D721Med (cell line): ENCODE measurements around the gene DNER.
"Not testable (repeated sequence)": the region's sequence is repeated elsewhere in the genome, so short reads cannot be mapped to it uniquely, and the experiment has no call there.

ENCODE experiments used
- DNase-seq: peaks from one replicate; pipeline ENCODE4 v3.0.0; 2011; ENCODE audit warnings: low spot score; ENCODE audit not compliant: insufficient read length
- FAIRE-seq: peaks from 2 replicates; lab custom pipeline; 2011; peaks lifted over from hg19 to GRCh38; lab: Jason Lieb, UNC
- TF ChIP-seq, protein P1 (sequence below): IDR thresholded peaks from 2 replicates; pipeline ENCODE4 v1.5.1; 2012; ENCODE audit warnings: mild to moderate bottlenecking, control low read depth; ENCODE audit not compliant: insufficient read depth; ENCODE audit errors: missing control alignments

The DNER gene

GRCh38 chr2:229714080-229714735 lies at the start of gene DNER:
Gene DNER (minus strand): TSS chr2:229714555. CDS start chr2:229714423, 132 bp downstream.
- TF ChIP-seq, protein P1, sequence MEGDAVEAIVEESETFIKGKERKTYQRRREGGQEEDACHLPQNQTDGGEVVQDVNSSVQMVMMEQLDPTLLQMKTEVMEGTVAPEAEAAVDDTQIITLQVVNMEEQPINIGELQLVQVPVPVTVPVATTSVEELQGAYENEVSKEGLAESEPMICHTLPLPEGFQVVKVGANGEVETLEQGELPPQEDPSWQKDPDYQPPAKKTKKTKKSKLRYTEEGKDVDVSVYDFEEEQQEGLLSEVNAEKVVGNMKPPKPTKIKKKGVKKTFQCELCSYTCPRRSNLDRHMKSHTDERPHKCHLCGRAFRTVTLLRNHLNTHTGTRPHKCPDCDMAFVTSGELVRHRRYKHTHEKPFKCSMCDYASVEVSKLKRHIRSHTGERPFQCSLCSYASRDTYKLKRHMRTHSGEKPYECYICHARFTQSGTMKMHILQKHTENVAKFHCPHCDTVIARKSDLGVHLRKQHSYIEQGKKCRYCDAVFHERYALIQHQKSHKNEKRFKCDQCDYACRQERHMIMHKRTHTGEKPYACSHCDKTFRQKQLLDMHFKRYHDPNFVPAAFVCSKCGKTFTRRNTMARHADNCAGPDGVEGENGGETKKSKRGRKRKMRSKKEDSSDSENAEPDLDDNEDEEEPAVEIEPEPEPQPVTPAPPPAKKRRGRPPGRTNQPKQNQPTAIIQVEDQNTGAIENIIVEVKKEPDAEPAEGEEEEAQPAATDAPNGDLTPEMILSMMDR: no peak
- FAIRE-seq (no peak), DNase-seq (peak; percentile 55)

DNA sequence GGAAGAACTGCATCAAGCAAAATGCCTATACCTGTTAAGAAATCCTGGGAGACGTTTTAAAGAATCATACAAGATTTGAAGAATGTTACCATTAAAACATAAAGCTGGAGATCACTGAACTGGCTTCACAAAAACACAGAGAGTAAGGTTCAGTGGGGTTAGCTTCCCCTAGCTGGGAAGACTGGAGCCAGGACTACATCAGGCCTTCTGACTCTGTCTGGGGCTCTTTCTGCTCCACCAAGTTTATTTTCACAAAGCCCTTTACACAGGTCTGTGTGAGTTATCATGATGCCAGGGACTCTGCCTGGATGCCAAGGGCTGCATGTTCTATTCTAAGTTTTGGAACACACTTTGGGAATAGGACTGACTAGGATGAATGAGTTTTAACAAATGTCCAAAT lies 47.3 kb upstream of the DNER start:
- FAIRE-seq (no peak), DNase-seq (no peak)
- TF ChIP-seq, protein P1: no peak

DNA sequence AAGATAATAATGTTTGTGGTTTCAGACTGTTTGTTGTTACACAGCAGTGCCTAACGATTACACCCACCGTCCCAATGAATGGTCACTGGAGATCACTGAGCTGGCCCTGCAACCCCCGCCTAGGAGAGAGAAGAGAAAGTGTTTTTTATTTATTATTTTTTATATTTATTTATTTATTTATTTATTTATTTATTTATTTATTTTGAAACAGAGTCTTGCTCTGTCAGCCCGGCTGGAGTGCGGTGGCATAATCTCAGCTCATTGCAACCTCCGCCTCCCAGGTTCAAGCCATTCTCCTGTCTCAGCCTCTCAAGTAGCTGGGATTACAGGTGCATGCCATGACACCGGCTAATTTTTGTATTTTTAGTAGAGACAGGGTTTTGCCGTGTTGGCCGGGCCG lies 43.1 kb upstream of the DNER start:
- not testable (repeated sequence) for DNase-seq, FAIRE-seq

DNA sequence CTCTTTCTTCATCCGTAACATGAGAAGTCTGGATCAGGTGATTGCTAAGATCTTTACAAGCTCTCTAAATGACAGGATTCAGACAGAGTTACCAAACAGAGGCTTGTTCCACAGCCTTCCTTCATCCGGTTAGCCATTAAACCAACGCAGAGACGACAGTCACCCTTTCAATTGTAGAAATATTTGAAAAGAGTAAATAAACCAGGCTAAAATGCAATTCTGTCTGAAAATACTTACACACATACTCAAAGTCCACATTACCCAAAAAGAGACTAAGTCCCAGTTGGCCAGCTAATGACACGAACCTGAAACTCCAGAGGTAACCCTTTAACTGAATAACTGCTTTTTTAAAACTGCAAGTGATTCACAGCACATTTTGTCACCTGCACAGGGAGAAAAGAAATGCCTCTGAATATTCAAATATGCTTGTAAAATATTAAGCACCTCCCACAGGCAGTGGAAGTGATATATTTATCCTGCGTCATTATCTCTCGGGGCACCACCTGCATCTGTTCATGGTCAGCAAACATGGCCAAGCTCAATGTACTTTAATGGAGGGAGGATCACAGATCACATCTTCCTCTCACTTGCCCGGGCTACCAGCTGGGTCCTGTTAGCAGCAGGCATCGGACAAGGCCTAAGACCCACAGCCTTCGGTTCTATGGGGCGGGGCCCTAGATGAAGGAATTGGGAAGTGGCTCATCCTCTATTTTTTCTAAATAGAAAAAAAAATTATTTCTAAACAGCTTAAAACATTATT lies 38.8 kb upstream of the DNER start:
- DNase-seq (no peak), FAIRE-seq (no peak)
- TF ChIP-seq, protein P1: no peak

- TF ChIP-seq, protein P1: no peak
- DNase-seq (no peak), FAIRE-seq (no peak)
Measured at GRCh38 chr2:229749779-229750178, 35.4 kb upstream of the DNER start.

GRCh38 chr2:229748950-229749349 lies 34.6 kb upstream of the DNER start:
- TF ChIP-seq, protein P1: no peak
- FAIRE-seq: no peak
- no peak for DNase-seq

- FAIRE-seq: not testable (repeated sequence)
Measured at GRCh38 chr2:229742691-229743090, 28.3 kb upstream of the DNER start.

DNA sequence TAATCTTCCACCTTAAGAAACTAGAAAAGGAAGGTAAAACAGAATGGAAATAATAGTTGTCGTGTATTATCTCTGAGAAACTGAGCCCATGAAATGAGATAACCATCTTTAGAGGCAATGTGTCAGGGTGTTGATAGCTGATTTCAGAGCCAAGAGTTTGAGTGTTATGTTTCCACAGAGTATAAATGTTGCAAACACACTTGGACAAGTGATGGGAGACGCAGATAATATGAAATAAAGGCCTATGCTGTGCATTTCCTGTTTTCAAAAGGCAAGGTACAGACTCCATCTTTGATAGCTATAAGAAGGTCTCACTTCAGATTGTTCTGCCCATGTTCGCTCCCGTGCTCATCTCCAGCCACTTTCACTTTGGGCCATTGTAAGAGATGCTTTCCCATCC lies 25.9 kb upstream of the DNER start:
- no peak for FAIRE-seq
- DNase-seq: no peak
- TF ChIP-seq, protein P1: no peak

More at GRCh38 chr2:229742691-229743090, 28.3 kb upstream of the DNER start:
- DNase-seq: not testable (repeated sequence)
